GM18873 (cell line): ENCODE data around the gene PACSIN2.
"Not testable (repeated sequence)": the region's sequence is repeated elsewhere in the genome, so short reads cannot be mapped to it uniquely, and the experiment has no call there.

Experiments
- ATAC-seq: cut with Tn5 transposase; IDR thresholded peaks from one replicate; pipeline ENCODE4 v1.9.1; 2021; ENCODE audit warnings: mild to moderate bottlenecking, moderate library complexity, moderate number of reproducible peaks; ENCODE audit not compliant: unreplicated experiment, low FRiP score

PACSIN2 gene, protein sequence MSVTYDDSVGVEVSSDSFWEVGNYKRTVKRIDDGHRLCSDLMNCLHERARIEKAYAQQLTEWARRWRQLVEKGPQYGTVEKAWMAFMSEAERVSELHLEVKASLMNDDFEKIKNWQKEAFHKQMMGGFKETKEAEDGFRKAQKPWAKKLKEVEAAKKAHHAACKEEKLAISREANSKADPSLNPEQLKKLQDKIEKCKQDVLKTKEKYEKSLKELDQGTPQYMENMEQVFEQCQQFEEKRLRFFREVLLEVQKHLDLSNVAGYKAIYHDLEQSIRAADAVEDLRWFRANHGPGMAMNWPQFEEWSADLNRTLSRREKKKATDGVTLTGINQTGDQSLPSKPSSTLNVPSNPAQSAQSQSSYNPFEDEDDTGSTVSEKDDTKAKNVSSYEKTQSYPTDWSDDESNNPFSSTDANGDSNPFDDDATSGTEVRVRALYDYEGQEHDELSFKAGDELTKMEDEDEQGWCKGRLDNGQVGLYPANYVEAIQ

DNA sequence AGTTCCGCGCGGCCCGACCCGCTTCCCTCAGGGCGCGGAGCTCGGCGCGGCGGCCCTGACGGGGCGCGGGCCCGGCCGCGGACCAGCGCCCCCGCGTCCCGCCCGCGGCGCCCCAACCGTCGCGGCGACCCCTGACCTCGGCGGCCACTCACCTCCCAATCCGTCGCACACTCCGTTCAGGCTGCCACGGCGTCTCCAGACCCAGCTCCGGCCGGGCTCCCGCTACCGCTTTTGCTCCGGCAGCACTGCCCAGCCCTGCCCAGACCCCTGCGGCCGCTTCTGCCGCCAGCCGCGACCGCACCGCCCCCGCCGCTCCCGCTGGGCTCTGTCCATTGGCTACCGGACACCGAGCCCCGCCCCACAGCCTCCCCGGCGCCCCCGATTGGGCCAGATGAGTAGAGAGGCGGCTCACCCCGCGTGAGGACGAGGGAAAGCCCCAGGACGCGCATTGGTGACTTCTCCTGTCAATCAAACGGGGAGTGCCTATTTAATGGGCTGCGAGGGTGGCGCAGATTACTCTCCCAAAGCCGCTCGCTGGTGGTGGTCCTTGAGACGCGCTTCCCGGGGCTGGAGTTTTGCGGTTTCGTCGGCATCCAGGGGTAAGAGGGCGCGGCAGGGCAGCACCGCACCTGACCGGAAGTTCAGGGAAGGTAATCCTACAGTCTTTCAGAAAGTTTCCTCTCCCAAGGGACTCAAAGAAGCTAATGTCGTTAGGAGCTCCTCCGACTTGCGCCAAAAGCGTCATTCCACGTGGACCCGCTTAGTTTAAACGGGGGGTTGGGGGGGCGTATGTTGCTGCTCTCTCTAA, at the start of gene PACSIN2:
Gene PACSIN2, minus strand, starts transcription at position 281 of the 808 bp plus-strand sequence. CDS start 103,069 bp downstream, outside the sequence.
- peak; percentile 83 for ATAC-seq

DNA sequence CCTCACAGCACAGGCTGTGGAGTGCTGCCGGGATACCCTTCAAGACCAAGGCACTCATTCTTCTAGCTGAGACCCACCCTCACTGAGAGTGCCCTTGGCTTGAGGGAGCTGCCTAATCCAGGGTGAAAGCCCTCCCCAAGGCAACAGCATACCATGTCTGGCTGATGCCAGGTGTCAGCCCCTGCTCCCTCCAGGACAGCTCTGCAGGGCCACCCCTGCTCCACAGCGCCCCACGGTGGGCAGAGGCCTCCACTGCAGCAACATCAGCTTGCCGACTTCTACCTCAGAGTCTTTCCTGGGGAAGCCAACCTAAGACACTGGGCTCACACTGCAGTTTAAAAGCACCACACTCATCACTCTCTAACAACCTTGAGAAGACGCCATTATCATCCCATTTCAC, 45.2 kb upstream of the PACSIN2 start:
- no peak for ATAC-seq

DNA sequence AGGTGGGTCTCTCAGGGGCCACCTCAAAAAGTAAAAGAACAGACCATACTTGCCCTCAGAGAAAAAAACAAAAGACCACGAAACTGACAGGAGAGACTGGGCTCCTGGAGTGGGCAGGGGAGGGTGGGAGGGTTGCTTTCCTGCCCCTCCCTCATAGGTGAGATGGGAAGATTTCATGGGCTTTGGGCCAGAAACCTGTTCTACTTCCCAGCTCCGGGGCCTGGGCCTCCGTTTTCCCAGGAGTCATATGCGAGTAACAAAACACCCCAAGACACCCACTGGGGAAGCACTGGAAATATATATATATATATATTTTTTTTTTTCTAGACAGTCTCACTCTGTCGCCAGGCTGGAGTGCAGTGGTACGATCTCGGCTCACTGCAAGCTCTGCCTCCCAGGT, 42.7 kb upstream of the PACSIN2 start:
- no peak for ATAC-seq

DNA sequence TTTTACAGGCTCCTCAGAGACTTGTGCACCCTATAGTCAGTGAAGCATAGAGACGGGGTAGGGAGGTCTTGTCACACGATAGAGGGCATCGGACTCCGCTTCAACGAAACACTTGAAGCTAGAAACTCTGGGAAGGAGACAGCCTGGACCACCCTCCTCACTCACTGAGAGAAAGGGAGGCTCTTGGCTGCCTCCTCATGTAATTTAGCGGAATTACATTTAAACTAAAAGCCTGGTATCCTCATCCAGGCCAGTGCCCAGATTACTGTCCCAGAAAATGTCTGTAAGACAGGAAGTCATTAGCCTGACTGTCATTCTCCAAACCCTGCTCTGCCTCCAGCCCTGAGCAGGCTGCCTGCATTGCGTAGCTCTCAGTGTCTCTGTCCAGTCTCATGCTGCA, 38.2 kb upstream of the PACSIN2 start:
- no peak for ATAC-seq

DNA sequence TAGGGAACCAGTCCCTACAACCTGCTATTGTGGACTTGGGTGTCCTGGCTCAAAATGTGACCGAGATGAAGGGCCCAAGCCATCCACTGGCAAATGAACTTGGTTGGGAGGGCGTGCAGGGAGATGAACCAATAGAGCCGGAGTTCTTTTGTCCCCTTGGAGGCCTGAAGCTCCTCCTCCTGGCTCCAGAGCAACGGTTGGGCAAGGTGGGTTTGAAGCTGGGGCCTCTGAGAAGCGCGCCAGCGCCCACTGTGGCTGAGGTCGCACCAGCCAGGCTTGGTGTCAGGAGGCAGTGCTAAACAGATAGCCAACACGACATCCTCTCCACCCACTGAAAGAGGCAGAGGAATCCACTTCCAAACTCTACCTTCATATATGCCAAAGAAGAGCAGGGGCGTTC, 36.0 kb upstream of the PACSIN2 start:
- no peak for ATAC-seq

DNA sequence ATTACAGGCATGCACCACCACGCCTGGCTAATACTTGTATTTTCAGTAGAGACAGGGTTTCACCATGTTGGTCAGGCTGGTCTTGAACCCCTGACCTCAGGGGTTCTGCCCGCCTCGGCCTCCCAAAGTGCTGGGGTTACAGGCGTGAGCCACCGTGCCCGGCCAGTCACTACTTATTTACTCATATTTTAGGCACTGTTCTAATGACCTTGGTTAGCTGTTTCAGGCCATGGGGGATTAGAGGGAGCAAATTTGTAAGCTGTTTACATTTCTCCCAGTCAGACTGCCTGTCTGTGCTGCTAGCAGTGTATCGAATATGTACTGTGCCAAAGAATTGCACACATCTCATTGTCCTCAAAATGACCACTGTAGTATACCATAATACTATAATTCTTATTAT, 32.7 kb upstream of the PACSIN2 start:
- no peak for ATAC-seq

DNA sequence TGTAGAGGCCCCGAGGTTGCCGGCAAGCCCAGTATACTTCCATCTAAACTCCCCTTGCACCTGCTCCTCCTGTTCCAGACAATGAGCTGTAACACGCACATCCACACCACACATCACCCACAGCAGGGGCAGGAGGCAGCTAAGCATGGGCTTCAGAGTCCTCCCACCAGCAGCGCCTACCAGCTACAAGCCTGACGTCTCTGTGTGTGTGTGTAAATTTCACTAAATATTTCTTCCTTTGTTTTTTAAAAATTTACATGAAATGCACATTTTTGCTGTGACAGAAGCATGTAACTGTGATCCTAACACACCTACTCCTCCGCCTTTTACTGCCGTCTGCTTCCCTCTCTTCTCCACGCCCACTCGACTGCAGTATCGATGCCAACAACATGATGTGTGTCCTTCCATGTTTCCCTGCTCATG, 29.4 kb upstream of the PACSIN2 start:
- no peak for ATAC-seq

DNA sequence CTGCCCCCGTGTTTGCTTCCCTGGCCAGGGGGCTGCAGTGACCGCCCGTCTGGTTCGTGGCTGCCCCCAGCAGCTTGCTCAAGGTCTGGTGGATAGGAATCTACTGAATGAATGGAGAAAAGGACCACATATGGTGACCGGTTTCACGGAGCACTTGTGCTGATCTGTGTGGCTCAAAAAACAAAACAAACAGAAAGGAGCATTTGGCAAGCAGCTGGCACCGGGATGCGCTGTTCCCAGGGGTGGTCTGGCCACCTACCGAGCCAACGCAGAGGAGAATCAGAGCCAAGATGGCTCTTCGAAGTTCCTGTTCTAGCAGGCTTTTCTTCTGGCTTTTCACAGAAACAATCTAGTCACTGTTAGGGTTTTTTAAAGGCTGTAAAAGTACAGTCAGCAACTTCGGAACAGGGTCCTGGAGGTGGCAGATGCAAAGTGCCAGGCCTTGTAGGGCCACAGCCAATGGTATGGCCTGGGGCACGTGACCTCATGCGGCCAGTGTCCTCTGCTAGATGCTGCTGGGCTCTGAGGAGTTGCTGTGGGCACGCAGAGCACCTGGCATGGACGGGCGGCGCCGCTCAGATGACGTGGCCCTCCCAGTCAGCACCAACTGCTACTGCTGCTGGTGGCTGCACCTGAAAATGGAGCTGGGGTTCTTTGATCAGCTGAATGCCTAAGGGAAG, 27.3 kb upstream of the PACSIN2 start:
- ATAC-seq, result no peak

DNA sequence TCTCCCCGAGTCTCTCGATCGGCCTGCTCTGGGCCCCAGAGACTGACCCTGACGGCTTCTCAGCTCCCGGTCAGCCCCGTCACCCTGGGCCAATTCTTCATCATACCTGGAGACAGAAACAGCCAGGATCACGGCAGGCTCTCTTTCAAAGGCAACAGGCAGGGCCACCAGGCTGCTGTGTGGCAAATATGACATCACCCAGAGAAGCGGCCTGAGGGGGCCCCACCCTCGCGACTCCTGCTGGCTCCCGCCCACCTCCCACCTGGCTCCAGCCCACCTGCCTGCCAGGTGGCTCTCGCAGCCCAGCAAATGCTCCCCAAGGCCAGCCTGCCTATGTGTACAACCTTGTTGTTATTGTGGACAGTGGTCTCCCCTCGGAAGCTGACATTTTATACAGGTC, 24.9 kb upstream of the PACSIN2 start:
- ATAC-seq, result no peak

DNA sequence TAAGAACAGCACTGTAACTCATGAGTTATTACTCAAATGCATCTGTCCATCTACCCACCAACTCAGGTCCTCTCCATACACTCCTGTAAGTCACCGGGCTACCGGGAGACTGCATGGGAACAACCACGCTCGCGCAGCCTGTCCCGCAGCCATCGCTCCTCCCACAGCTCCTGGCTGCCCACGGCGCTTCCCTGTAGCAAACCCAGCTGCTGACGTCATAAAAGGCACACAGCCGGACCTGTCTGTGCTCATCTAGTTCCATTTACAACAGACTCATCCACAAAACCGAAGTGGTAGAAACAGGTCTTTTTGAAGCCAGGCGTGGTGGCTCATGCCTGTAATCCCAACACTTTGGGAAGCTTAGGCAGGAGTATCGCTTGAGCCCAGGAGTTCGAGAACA, 23.4 kb upstream of the PACSIN2 start:
- ATAC-seq, result no peak

DNA sequence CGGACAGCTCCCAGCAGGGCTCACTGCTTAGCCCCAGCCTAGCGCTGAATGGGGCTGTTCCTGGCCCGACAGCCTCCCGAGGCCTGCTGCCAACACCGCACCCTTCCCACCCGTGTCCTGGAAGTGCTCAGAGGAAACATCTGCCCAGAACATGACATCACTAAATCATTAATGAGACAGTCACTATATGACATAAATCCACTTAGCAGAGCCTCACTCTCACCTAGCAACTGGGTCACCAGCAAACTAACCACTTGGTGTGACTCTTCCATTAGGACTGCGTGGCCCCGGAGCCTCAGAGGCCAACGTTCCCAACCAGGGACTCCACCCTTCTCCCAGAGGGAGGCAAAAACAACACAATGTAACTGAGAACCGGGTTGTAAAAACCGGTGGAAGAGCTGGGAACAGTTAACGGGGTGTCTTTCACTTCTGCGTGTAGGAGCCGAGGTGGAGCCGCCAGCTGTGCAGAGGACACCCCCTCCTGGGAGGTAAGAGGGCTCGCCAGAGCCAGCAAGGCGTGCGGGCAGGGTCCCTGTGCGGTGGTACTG, 21.4 kb upstream of the PACSIN2 start:
- no peak for ATAC-seq

DNA sequence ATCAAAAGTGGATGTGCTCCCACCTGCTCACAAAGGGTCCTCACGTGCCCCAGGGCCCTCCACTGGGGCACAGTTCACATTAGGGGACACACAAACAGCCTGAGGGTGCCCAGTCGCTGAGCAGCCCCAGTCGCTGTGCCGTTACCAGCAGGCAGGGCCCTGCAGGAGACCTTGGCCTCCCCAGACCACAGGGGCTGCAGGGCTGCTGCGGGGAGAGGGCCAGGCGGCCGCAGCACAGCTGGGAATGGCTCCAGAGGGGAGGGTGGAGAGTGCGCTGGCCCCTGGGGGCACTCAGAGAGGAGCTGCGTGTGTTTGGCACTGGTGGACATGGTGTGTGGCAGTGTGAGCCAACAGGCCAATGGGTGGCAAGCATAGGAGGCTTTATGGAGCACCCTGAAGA, 20.3 kb upstream of the PACSIN2 start:
- ATAC-seq, result no peak

DNA sequence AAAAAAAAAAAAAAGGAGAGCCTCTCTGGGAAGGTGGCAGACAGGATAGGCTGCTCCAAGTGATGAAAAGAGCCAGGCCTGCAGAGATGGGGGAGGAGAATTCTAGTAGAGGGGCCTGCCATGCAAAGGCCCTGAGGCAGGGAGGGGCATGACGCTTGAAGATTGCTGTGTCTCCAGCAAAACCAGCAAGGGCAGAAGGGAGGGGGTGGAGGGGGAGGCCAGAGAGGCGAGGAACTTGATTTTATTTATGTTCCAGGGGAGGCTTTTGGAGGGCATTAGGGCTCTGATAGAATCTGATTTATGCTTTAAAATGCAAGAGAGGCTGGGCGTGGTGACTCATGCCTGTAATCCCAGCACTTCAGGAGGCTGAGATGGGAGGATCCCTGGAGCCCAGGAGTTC, 16.7 kb upstream of the PACSIN2 start:
- ATAC-seq, result no peak

DNA sequence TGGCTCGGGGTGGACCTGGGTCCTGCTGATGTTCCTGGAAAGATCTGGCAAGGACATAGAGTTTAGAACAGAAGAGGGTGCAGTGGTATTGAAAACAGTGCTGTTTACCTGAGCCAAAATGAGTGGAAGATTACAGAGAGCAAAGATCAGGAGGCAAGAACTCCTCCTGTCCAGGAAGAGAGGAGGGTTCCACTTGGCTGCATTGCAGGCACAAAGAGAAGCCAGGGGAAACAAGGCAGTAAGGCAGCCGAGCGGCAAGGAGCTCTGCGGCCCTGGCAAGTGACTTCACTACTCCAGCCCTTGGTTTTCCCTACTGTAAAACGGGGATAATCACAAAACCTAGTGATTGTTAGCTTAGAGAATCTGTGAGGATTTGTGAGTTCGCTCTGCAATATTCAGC, 3.7 kb upstream of the PACSIN2 start:
- ATAC-seq, result no peak

DNA sequence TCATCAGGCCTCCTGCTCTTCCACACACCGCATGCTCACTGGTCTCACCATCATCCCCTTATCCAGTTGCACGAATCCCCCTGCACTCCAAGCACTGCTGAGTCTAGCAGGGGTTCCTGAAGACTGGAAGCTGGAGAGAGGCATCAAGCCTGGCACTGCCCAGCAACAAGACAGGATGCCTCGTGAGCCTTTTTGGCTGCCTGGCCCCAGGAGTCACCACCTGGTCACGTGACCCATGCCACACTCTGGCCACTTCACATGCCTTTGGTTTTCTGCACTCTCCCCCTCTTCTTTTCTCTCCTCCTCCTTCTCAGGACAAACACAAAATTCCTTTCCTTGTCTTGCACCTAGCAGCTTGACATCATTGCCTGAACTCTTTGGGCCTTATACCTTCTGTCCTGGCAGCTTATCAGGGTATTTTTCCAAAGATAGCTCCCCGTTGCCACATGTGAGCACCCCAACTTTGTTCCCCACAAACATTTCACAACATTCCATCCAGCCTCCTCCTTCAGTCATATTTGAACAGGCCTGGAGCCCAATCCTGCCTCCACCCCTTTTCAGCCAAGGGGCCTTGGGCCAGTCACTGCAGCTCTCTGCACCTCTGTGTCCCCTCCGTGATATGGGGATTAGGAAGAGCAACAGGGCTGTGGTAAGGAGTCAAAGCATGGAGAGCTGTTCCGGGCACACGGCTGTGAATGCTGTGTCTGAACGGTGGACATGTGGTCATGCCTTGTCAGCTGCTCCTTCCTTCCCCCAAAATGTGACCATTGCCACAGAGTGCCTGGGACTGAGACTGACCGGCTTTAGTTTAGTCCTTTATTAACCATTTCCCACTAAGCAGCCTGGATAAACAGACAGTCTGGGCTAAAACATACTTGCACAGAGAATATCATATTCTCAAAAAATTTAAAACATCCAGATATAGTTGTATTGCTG, 2.8 kb upstream of the PACSIN2 start:
- no peak for ATAC-seq

DNA sequence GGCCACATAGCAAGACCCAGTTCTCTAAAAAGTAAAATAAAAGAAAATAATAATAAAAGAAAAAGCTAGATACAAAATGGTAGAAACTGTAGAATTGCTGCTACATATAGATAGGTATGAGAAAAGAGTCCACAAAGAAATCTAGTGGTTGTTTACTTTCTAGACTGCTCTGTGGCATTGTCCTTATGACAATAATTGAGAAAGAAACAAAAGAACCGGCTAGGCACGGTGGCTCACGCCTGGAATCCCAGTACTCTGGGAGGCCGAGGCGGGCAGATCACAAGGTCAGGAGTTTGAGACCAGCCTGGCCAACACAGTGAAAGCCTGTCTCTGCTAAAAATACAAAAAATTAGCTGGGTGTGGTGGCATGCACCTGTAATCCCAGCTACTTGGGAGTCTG, 1.2 kb upstream of the PACSIN2 start:
- ATAC-seq, result not testable (repeated sequence)

DNA sequence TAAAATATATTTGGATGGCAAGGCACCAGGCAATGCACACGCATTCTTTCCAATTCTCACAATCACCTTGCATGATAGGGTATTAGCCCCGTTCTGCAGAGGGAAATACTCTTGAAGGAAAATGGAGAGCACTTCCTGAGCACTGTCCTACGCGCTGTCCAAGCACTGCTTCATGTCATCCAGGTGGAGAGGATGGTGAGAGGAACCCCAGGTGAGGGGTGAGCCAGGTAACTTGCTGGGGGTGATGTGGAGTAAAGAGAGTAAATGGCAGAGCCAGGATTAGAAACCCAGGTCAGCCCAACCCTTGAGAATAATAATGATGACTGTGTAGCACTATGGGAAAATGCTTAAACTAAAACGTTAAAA, 711 bp upstream of the PACSIN2 start:
- ATAC-seq, result no peak

DNA sequence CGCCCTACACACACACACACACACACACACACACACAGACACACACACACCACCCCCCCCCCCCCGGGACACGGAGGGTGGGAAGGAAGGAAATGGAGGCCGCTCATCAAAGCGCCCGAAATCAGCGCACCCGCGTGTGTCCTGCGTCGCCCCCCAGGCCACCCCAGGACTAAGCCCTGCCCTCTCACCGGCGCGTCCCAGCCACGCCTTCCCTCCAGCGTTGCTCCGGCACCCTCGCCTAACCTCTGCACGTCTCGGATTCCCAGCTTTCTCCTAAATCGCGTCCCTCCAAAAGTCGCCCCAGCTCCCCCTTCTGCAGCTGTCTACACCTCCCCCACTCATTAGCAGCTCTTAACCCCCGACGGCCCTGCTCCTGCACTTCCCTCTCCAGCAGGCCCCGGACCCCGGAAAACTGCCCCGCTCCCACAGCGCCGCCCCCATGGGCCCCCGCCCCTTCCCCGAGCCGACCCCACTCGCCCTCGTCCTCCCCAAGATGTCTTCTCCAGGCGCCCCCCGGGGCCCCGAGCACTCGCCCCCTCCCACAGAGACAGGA, 557 bp downstream of the PACSIN2 start:
- no peak for ATAC-seq
